HK-2 (cell line): ENCODE measurements around the gene SUPT5H.

Experiments used
- DNase-seq: peaks from one replicate; pipeline ENCODE4 v3.0.0-alpha.2; 2018; ENCODE audit not compliant: unreplicated experiment

Gene SUPT5H

DNA sequence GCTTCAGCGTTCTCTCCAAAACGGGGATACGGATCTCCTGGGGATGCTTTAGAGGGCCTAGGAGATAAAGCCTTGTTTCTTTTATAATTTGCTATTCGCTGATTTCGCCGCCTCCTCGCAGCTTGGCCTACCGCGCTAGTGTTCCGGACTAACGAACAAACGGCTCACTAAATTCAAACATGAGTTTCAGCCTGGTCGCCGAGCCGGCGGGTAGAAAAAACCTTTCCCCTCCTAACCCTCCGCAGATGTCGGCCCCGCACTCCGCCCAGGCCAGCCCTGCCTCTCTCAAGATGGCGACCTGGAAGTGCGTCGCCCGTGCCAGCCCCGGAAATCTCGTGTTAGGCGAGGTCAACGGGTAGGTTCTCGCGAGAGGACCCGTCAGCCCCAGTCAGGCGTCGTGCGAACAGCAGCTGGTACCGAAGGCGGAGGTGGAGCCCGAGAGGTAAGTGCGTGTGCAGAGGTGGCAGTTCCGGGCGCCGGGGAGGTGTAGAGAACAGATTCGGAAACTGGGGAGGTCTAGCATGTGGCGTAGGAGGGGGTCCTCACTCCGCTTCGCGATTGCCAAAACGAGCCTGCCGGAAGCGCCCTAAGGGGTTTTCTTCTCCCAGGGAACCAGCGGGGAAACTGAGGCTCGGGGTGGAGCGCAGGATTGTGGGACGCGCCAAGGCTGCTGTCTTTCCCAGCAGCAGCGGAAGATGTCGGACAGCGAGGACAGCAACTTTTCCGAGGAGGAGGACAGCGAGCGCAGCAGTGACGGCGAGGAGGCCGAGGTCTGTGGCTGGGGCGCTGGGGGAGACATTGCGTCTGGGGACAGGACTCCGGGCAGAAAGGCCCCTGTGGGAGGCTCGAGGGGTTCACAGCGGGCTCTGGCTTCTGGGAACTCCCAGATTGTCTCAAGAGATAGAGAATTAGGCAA lies at the start of gene SUPT5H:
Gene SUPT5H, plus strand, starts transcription at position 387 of the 916 bp plus-strand sequence. Its CDS starts 309 bp downstream, at position 696.
- DNase-seq: peak; percentile 97

DNA sequence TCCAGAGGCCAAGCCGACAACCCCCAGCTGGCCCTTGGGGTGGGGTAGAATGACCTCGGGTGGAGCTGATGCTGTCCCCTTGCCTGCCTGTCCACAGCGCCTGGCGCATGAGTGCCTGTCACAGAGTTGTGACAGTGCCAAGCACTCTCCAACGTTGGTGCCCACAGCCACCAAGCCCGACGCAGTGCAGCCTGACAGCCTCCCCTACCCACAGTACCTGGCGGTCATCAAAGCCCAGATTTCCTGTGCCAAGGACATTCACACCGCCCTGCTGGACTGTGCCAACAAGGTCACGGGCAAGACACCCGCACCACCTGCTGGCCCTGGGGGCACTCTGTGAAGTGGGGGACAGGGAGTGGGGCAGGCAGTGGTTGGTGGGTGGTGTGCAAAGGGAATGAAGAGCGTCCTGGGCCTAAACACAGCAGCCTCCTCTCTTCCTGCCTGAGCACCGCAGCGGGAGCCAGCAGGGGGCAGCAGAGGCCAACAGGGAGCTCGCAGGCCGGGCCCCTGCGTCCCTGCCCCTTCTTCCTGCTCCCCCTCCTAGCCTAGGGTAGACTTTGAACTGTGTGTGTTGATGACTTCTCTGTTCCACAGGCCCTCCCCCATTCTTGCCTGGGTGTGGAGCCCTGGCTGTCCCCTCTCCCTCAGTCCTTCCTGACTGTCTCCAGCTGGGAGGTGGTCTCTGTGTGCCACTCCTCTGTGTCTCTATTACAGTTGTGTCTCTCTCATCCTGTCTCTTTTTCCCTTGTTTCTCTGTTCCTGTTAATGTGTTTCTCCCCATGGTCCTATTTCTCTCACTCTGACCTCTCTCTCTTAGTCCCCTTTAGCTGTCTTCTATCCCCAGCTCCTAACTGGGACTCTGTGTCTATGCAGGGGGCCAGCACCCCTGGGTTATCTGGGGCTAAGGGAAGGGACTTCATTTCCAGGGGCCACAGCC lies 47.8 kb upstream of the SUPT5H start:
- peak; percentile 81 for DNase-seq

DNA sequence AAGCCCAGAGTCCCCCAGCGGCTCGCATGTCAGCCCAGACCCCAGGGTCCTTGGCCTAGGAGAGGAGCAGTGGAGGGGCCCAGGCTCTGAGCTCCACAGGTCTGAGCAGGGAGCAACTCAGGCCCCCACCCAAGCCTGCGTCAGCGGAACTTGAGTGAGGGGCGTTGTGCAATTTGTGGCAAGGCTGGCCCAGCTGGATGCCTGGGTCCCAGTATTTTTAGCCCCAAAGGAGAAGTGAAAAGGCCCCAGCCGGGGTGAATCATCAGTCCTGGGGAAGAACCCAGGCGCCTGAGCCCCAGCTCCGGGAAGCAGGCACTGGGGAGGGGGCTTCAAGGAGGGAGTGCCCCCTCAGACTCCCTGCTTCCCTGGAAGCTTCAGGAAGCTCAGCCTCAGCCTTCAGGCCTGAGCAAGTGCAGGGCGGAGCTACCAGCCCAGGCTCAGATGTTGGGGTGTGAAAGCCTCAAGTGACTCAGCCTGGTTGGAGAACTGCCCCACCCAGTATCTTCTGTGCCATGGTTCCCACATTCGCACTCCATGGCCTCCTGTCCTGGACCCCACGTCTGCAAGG lies 47.0 kb upstream of the SUPT5H start:
- DNase-seq: no peak

DNA sequence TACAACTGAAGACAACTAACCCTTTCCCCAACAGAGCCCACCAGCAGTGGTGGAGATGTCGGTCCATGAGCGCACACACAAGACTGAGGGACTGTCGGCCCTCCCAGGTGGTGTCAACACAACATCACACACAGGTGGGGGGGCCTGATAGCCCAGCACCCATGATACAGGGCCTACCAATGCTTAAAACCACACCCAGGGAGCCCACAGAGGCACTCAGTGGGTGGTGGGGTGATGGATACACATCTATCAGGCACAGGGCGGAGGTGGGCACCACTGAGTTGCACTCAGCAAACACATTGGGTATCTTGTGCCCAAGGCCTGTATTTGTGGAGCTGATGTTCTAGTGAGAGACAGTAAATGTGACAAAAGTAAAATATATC lies 45.7 kb upstream of the SUPT5H start:
- no peak for DNase-seq

DNA sequence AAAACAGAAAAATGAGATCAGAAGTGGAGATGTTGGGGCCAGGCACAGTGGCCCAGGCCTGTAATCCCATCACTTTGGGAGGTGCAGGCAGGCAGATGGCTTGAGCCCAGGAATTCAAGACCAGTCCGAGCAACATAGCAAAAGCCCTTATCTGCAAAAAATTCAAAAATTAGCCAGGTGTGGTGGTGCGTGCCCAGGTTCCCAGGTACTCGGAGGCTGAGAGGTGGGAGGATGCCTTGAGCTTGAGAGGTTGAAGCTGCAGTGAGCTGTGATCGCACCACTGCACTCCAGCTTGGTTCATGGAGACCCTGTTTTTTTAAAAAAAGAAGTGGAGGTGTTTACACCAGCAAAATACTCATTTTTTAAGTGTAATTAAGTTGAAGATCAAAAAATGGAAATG lies 45.3 kb upstream of the SUPT5H start:
- no peak for DNase-seq

DNA sequence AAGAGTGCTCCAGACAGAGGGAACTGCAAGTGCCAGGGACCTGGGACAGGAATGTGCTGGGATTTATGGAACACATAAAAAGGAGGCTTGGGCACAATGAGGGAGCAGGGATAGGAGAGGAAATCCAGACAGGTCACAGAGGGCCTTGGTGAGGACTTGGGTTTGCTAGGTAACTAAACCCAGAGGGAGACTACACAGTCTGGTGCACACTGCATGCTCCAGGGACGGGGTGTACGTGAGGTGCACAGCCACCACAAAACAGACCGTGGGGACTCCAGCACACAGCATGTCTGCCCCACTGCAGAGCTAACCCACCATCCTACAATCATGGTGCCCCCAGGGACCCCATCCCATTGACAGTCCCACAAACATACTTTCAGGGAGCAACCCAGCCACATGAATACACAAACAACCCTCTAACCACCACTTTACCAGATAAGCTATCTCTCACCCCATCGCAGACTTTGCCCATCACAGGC lies 44.3 kb upstream of the SUPT5H start:
- no peak for DNase-seq

DNA sequence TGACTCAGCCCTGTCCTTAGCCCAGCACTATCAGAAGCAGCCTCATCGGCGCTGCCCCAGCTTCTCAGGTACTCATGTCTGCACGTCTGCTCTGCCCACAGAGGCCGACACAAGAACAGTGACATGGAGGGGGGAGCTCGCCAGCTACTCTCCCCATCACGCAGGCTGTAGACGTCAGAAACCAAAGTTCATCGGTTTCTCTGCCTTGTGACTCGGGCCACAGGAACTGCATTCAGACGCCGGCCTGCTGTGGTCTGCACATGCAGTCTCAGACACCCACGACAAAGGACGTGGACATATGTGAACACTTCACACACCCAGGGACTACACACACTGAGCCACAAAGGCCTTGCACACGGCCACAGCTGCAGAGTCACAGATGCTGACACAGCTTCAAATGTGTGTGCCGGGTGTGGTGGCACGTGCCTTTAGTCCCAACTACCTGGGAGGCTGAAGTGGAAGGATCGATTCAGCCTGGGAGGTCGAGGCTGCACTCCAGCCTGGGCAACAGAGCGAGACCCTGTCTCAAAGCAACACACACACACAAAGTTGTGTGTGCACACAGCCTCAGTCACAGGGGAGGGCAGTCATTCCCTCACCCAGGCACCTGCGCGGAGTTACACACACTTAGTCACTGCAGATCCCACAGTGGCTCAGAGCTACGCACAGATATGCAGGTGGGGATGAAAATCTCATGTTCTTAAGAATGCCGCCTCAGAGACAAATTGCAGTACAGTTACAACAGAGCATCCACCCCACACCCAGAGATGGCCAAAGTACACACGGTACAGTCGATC lies 43.6 kb upstream of the SUPT5H start:
- peak; percentile 75 for DNase-seq

DNA sequence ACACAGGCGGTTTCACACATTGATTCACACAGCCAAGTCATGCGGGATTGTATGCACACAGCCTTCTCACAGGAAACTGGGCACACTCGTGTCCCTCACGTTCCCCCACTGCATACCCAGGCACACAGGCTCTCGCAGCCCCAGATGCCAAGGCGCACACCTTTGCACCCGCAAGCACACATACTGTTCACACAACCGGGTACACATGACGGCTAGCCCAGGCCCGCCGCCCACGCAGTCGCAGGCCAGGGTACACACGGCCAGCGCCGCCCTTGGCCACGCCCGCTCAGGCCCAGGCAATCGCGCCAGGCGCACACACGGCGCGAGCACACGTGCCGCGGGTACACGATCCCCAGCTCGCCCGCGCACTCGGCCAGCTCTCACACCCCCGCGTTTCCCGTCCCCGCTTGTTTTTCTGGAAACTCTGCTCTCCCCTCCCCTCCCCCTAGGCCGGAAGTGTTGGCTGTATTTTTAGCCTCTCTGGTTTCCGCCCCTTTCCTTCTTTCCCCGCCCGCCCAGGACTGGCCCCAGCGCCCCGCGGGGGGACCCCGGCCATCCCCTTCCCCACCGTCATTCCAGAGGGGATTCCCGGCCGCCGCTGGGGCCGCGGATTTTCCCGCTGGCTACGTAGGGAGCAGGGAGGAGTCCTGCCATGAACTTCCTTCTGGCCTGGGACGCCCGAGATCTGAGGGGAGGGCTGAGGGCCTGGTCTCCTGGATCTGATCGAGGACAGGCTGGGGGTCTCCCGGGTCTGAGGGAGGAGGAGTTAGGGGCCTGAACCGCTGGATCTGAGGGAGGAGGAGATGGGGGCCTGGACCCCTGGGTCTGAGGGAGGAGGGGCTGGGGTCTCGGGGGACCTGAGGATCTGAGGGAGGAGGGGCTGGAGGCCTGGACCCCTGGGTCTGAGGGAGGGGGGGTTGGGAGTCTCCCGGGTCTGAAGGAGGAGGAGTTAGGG lies 42.8 kb upstream of the SUPT5H start:
- DNase-seq: peak; percentile 79

DNA sequence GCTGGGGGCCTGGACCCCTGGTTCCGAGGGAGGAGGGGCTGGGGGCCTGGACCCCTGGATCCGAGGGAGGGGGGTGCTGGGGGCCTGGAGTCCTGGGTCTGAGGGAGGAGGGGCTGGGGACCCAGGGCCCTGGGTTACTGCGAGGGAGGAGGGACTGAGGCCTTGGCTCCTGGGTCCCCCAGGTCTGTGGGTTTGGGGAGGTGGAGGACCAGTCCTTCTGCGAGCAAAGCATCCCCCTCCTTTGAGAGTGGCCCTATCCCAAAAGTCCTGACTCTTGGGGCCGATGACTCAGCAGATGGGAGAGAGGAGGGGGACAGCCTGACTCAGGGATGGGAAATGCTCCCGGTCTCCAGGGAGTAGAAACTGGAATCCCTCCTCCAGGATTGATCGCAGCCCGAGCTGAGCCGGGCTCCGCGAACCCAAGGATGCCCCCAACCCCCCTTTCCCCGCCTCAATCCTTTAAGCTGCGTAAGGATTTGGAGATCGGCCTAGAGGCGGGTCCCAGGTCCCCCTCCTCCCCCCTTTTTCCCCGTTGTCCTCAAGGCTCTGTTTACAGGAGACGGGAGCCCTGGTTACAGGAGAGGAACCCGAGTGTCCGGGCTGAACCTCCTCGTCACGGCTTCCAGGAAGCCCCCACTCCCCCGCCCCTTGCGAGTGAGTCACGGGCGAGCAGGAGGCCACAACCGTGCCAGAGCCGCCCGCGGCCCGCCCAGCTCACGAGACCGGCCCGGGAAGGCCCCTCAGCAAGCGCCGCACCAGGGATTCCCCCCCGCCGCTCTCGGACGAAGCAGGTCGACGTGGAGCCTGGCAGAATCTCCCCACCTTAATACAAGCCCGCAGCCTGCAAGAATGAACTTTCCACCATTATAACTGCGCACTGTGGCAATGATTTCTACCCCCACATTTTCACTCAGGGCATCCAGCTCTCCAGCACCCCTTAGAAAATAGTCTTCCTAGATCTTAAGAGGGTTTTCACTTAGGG lies 41.8 kb upstream of the SUPT5H start:
- peak; percentile 91 for DNase-seq

DNA sequence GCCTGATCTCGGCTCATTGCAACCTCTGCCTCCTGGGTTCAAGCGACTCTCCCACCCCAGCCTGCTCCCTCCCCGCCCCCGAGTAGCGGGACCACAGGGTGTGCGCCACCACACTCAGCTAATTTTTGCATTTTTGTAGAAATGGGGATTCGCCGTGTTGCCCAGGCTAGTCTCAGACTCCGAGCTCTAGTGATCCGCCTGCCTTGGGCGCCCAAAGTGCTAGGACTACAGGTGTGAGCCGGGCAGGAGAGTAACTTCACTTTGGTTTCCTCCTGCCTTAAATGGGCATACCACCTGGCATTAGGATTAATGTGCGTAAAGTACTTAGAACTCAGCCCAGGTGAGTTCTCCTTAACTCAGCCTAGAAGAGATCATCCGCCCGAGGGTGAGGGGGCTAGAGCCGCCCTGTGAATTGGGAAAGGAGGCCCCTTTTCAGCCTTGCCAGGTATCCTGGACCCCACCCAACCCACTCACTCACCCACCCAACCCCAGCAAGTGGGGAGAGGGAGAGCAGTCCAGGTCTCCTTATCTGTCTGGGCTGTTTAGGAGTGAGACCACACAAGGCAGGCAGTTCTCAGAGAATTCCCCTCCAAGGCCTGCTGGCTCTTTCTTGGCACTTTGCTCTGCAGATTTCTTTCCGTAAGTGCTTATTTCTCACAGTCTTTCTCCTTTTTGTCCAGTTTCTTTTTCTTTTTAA lies 40.0 kb upstream of the SUPT5H start:
- DNase-seq: no peak

DNA sequence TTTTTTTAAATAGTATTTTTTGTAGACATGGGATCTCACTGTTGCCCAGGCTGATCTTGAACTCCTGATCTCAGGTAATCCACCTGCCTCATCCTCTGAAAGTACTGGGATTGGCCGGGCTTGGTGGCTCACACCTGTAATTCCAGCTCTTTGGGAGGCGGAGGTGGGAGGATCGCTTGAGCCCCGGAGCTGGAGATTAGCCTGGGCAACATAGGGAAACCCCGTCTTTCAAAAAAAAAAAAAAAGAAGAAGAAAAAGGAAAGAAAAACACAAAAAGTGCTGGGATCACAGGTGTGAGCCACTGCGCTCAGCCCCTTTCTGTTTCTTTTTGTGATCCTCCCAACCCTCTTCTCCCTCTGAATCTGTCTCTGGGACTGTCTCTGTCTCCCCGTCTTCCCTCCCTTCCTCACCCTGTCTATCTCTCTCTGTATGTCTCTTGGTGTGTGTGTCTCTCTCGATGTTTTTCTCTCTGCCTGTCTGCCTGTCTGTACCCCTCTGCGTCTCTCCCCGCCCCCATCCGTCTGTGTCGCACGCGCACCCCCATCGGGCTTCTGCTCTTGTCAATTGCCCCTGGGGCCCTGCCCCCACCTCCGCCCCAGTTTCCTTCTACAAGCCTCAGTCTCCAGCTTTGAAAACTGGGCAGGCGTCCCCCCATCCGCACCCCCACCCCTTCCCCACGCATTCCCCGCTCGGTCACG lies 39.3 kb upstream of the SUPT5H start:
- no peak for DNase-seq

DNA sequence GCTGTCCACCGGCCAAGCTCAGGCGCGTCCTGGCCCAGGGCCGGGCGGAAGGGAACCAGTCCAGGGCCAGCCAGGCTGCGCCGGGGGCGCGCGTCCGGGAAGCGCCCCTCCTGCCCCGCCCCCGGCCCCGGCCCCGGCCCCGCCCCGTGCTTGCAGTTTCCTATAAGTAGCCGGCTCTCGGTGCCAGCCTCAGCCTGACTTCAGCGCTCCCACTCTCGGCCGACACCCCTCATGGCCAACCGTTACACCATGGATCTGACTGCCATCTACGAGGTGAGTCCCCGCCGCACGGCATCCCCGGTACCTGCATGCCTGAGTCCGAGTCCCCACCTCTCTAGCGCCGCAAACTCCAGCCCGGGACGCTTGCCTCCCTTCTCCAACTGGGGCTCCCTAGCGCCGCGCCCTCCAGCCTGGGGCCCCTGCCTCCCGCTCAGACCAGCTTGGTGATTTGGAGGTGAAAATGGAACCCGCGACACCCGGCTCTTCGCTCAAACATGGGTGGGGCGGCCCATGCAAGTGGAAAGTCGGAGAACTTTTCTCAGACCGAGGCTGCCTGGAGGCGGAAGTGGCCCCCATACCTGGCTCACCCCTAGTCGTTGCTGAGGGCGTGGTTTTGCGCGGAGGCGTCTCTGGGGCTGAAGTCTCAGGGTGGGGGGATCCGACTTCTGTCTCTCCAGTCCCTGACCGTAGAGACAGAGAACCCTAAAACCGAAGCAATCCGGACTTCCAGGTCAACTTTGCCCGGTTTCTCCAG lies 38.5 kb upstream of the SUPT5H start, which contains the start of gene ZFP36:
Gene ZFP36, plus strand, starts transcription at position 192 of the 754 bp plus-strand sequence. Its CDS starts 58 bp downstream, at position 250.
- peak; percentile 92 for DNase-seq

DNA sequence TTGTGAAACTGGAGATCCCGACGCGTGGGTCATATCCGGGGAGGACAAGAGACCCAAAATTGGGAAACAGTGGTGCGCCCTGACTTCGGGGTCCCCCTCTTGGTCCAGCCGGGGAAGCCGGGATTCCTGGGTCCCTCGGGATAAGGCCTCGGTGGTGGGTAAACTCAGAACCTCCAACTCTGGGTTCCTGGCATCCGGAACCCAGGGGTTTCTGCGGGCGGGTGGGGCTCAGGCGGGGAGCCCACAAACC lies 38.0 kb upstream of the SUPT5H start:
- no peak for DNase-seq

DNA sequence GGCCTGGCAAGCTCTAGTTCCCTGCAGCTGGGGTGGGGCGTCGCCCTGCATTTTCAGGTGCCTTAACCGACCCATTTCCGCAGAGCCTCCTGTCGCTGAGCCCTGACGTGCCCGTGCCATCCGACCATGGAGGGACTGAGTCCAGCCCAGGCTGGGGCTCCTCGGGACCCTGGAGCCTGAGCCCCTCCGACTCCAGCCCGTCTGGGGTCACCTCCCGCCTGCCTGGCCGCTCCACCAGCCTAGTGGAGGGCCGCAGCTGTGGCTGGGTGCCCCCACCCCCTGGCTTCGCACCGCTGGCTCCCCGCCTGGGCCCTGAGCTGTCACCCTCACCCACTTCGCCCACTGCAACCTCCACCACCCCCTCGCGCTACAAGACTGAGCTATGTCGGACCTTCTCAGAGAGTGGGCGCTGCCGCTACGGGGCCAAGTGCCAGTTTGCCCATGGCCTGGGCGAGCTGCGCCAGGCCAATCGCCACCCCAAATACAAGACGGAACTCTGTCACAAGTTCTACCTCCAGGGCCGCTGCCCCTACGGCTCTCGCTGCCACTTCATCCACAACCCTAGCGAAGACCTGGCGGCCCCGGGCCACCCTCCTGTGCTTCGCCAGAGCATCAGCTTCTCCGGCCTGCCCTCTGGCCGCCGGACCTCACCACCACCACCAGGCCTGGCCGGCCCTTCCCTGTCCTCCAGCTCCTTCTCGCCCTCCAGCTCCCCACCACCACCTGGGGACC lies 37.6 kb upstream of the SUPT5H start:
- peak; percentile 32 for DNase-seq

DNA sequence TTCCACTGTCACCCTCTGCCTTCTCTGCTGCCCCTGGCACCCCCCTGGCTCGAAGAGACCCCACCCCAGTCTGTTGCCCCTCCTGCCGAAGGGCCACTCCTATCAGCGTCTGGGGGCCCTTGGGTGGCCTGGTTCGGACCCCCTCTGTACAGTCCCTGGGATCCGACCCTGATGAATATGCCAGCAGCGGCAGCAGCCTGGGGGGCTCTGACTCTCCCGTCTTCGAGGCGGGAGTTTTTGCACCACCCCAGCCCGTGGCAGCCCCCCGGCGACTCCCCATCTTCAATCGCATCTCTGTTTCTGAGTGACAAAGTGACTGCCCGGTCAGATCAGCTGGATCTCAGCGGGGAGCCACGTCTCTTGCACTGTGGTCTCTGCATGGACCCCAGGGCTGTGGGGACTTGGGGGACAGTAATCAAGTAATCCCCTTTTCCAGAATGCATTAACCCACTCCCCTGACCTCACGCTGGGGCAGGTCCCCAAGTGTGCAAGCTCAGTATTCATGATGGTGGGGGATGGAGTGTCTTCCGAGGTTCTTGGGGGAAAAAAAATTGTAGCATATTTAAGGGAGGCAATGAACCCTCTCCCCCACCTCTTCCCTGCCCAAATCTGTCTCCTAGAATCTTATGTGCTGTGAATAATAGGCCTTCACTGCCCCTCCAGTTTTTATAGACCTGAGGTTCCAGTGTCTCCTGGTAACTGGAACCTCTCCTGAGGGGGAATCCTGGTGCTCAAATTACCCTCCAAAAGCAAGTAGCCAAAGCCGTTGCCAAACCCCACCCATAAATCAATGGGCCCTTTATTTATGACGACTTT lies 36.8 kb upstream of the SUPT5H start:
- DNase-seq: no peak
